WI38 (cell line): ENCODE results near the gene ATP11A.

ENCODE experiments used
- H3K4me3 ChIP-seq: 2 replicates; pipeline ENCODE4 v1.5.1; 2011; ENCODE audit warnings: low read depth, mild to moderate bottlenecking, control low read depth, low read length
- CTCF ChIP-seq: IDR thresholded peaks from 2 replicates; pipeline ENCODE4 v1.5.1; 2012; ENCODE audit warnings: low read depth, mild to moderate bottlenecking, control low read depth, low read length

Gene ATP11A

GRCh38 chr13:112876305-112877000 is 186.6 kb downstream of the ATP11A start:
- H3K4me3 ChIP-seq: no peak overlapping the region
- TF ChIP-seq CTCF: no peak

DNA sequence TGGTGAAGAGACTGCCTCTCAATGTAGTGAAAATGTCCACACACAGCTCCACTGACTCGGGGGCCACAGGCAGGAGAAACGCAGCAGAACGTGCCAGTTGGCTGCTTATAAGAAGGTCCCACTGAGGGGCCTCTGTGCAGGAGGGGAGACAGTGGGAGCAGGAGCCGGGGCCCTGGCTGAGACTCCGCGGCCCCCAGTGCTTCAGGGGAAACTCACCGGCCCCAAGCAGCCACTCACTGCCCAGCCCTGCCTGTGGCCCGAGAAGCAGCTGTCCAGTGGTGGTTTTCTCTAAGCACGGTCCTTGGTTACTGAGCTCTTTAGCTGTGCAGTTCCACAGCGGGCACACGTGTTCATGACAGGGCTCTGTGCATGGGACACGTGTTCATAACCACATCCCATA is 187.2 kb downstream of the ATP11A start:
- TF ChIP-seq CTCF: no peak

GRCh38 chr13:112877539-112877938 is 187.7 kb downstream of the ATP11A start:
- H3K4me3 ChIP-seq: no peak overlapping the region
- TF ChIP-seq CTCF: no peak

More for the DNA sequence above, 187.2 kb downstream of the ATP11A start:
- no peak overlapping the region for H3K4me3 ChIP-seq

DNA sequence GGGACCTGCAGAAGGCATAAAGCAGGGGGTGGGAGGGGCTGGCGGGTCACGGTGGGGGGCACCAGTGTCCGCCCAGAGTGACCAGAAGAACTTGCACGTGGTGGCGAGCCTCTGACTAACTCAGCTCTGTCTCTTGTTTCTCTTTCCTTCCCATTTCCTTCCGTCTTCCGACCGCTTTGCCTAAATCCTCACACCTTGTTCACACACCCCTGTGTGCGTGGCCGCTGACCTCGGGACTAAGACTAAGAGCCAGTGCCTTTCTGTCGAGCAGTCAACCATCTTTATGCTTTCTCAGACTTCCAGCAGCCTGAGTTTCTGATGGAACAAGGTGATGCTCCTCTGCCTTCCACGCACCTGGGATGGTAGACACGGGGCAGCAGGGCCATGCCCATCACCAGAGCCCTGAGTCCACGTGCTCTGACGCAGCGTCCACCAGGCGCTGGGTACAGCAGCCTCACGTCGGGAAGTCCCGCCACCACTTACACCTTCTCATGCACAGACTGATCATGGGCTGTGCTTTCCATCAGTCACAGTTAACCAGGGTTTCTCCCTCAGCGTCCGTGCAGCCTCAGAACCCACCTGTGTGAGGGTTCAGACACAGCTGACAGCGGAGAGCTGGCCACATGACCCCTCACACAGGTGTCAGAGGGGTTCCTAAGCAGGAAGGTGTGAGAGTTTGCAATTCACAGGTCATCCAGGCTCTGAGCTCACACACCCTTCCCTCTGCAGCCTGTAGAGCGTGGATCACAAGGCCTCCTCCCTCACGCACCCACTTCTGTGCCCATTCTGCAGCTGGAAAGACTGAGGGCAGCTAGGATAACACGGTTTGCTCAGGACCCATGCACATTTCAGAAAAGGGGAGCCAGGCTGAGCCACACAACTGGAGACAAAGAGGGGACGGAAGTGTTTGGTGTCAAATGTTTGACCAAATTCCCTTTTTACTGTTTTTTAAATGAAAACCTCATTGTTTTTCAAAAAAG is 188.4 kb downstream of the ATP11A start:
- H3K4me3 ChIP-seq: no peak overlapping the region
- TF ChIP-seq CTCF: no peak

DNA sequence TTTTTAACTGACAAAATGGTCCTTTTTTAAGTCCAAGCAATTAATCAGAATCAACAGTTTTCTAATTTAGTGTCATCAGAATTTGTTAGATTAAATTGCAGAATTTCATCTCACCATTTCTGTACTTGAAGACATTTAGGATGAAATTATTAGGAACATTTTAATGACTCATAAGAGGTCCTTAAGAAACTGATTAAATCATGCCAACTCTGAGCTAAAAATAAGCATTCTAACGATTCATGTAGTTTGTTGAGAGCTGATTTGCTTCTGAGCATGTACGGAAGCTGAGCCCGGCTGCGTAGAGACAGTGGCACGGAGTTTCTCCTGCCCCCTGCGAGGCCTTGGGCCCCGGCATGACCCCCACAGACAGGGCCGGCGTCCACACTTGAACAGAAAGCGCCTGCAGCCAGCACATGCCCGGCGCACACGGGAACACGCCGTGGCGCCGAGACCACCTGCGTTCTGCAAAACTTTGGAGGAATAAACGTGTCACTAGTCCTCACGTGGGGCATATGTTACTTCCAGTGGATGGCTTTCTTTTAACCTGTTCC is 189.5 kb downstream of the ATP11A start:
- no peak for TF ChIP-seq CTCF
- no peak overlapping the region for H3K4me3 ChIP-seq

GRCh38 chr13:112880221-112880641 is 190.4 kb downstream of the ATP11A start:
- H3K4me3 ChIP-seq: no peak overlapping the region
- no peak for TF ChIP-seq CTCF
